Lower leg skin (tissue), 3 donors: ENCODE measurements around the gene LAPTM4A.

Experiments used
- CTCF ChIP-seq, 3 donors: fragments of 450-650 bp; IDR thresholded peaks; one replicate each; pipeline ENCODE4 v1.5.1; 2016; ENCODE audit warnings: antibody characterized with exemption in 3 of 3, mild to moderate bottlenecking in 3 of 3, moderate library complexity in 2 of 3
- POLR2A ChIP-seq, 2 donors: fragments of 450-650 bp; IDR thresholded peaks; one replicate each; pipeline ENCODE4 v1.6.1; 2016 to 2017; ENCODE audit warnings: antibody characterized with exemption in 2 of 2, mild to moderate bottlenecking in 1 of 2, moderate library complexity in 1 of 2

- no peak for TF ChIP-seq POLR2A (IDR thresholded peaks at IDR 0.05)
- TF ChIP-seq CTCF (IDR thresholded peaks at IDR 0.05) = no peak
Observed at GRCh38 chr2:20062615-20063545, 11.5 kb upstream of the LAPTM4A start.
